PC-3 (cell line): ENCODE measurements around the gene HMGA1. TPM values are rescaled to one million over a fixed set of nuclear protein-coding genes. Genes with fewer than 3 reads are reported as not detected.

Experiments
- ATAC-seq: fragments of 200-7000 bp; cut with Tn5 transposase; 2 replicates; pipeline ENCODE4 v1.9.1; 2020; ENCODE audit warnings: mild to moderate bottlenecking, moderate library complexity
- BruUV-seq: library from RNA; stranded (reverse); fragments of 400-500 nt; replicated peaks from 2 replicates; lab custom pipeline; 2021; lab: Mats Ljungman, UMichigan
- CTCF ChIA-PET: fragments of 300-600 bp; sonication (Branson Sonifier 250); formaldehyde crosslinking; loops from one replicate; lab custom pipeline; 2022; ENCODE audit warnings: antibody characterized with exemption; lab: Charles Lee
- POLR2A ChIA-PET: fragments of 300-600 bp; sonication (Branson Sonifier 250); formaldehyde crosslinking; loops from one replicate; lab custom pipeline; 2022; ENCODE audit warnings: antibody characterized with exemption; ENCODE audit not compliant: unreplicated experiment; lab: Charles Lee
- DNase-seq: peaks from one replicate; pipeline ENCODE4 v3.0.0-alpha.2; 2015
- H2AFZ ChIP-seq: fragments of 300-600 bp; sonication (generic); 2 replicates; pipeline ENCODE4 v1.6.0; 2016; ENCODE audit warnings: antibody characterized with exemption, low read length
- H3F3A ChIP-seq: fragments of 300-600 bp; sonication (generic); one replicate; pipeline ENCODE4 v1.6.0; 2017; ENCODE audit warnings: antibody characterized with exemption, low read length, control low read depth, mild to moderate bottlenecking; ENCODE audit not compliant: unreplicated experiment
- H3K27ac ChIP-seq: fragments of 300-600 bp; sonication (generic); 2 replicates; pipeline ENCODE4 v1.5.1; 2016; ENCODE audit warnings: mild to moderate bottlenecking, low read length
- H3K27me3 ChIP-seq: fragments of 300-600 bp; sonication (generic); 2 replicates; pipeline ENCODE4 v1.6.1; 2016; ENCODE audit warnings: low read length, mixed read lengths
- H3K36me3 ChIP-seq: fragments of 300-600 bp; sonication (generic); 2 replicates; pipeline ENCODE4 v1.6.1; 2016; ENCODE audit warnings: low read depth, mixed run types, low read length, mixed read lengths
- H3K4me1 ChIP-seq: fragments of 300-600 bp; sonication (generic); 2 replicates; pipeline ENCODE4 v1.5.1; 2016; ENCODE audit warnings: low read length; ENCODE audit not compliant: insufficient read depth
- H3K4me2 ChIP-seq: fragments of 300-600 bp; sonication (generic); 2 replicates; pipeline ENCODE4 v1.6.0; 2016; ENCODE audit warnings: low read length
- H3K4me3 ChIP-seq: fragments of 300-600 bp; sonication (generic); 2 replicates; pipeline ENCODE4 v1.5.1; 2016; ENCODE audit warnings: mild to moderate bottlenecking, low read length, mixed read lengths
- H3K79me2 ChIP-seq: fragments of 300-600 bp; sonication (generic); 2 replicates; pipeline ENCODE4 v1.6.1; 2017; ENCODE audit warnings: low read length, mixed read lengths
- H3K9ac ChIP-seq: fragments of 300-600 bp; sonication (generic); 2 replicates; pipeline ENCODE4 v1.6.0; 2016; ENCODE audit warnings: mild to moderate bottlenecking, low read length
- H3K9me2 ChIP-seq: fragments of 300-600 bp; sonication (generic); replicated peaks from 2 replicates; pipeline ENCODE4 v1.6.1; 2016; ENCODE audit warnings: mixed run types, low read length, mixed read lengths
- H3K9me3 ChIP-seq: fragments of 300-600 bp; sonication (generic); 2 replicates; pipeline ENCODE4 v1.6.1; 2016; ENCODE audit warnings: low read length, mixed read lengths
- H4K20me1 ChIP-seq: fragments of 300-600 bp; sonication (generic); 2 replicates; pipeline ENCODE4 v1.6.1; 2016; ENCODE audit warnings: low read length, mixed read lengths
- EZH2 ChIP-seq: fragments of 300-600 bp; sonication (generic); IDR thresholded peaks from one replicate; pipeline ENCODE4 v1.6.1; 2017; ENCODE audit warnings: antibody characterized with exemption, mild to moderate bottlenecking, low read length; ENCODE audit not compliant: unreplicated experiment
- EZH2phosphoT487 ChIP-seq: fragments of 300-600 bp; sonication (generic); IDR thresholded peaks from 2 replicates; pipeline ENCODE4 v1.6.1; 2018; ENCODE audit warnings: mild to moderate bottlenecking, antibody characterized with exemption, low read length, borderline replicate concordance
- intact Hi-C: fragments of 100-400 bp; cut with micrococcal nuclease; formaldehyde crosslinking; loops from 2 replicates; pipeline ENCODE4 v1.9.0; 2023
- total RNA-seq: library from RNA; depleted of rRNA; stranded (reverse); fragments of >200 nt; gene quantifications from 2 replicates; pipeline ENCODE4 v1.2.3, GENCODE V29; 2014
- TF ChIP-seq, protein P1 (sequence below): fragments of 300-600 bp; sonication (generic); conservative IDR thresholded peaks from 2 replicates; pipeline ENCODE4 v1.5.1; 2017; ENCODE audit warnings: antibody characterized with exemption, low read depth, mild to moderate bottlenecking, low read length

The HMGA1 gene
- total RNA-seq, 1 experiment from 2014 or later = 1,115 TPM

DNA sequence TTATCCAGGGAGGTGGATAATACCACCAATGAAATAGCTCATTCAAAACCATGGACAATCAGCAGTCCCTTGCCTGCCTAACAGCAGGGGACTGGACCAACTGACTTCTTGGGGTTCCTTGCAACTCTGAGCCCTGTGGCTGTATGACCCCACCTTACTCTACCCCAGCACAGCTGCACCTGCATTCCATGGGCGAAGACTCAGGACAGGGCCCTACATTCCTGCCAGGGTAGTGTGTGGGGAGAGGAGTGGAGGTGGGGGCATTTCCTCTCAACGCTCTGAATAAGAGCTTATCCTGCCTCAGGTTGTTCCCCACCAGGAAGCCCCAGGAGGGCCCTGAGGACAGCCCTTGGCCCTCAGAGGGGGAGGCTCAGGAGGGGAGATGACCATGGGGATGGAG is 30.8 kb upstream of the HMGA1 start:
- no peak overlapping the region for H3K4me3 ChIP-seq
- H2AFZ ChIP-seq = no peak overlapping the region
- no peak for ATAC-seq
- BruUV-seq = no TSS peak
- TF ChIP-seq, protein P1, sequence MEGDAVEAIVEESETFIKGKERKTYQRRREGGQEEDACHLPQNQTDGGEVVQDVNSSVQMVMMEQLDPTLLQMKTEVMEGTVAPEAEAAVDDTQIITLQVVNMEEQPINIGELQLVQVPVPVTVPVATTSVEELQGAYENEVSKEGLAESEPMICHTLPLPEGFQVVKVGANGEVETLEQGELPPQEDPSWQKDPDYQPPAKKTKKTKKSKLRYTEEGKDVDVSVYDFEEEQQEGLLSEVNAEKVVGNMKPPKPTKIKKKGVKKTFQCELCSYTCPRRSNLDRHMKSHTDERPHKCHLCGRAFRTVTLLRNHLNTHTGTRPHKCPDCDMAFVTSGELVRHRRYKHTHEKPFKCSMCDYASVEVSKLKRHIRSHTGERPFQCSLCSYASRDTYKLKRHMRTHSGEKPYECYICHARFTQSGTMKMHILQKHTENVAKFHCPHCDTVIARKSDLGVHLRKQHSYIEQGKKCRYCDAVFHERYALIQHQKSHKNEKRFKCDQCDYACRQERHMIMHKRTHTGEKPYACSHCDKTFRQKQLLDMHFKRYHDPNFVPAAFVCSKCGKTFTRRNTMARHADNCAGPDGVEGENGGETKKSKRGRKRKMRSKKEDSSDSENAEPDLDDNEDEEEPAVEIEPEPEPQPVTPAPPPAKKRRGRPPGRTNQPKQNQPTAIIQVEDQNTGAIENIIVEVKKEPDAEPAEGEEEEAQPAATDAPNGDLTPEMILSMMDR = no peak
- TF ChIP-seq EZH2phosphoT487 (no peak), EZH2 (no peak)
- POLR2A ChIA-PET = no interaction called here
- CTCF ChIA-PET = no interaction called here
- no peak overlapping the region for H3K4me2 ChIP-seq
- DNase-seq = no peak
- no peaks in the 10 kb centered on the region for H4K20me1 ChIP-seq
- H3K27me3 ChIP-seq = no peaks in the 10 kb centered on the region
- H3K79me2 ChIP-seq = no peaks in the 10 kb centered on the region
- no peaks in the 10 kb centered on the region for H3F3A ChIP-seq
- H3K9me3 ChIP-seq = no peaks in the 10 kb centered on the region
- no peak overlapping the region for H3K9ac ChIP-seq
- intact Hi-C loops = no loop called here
- H3K9me2 ChIP-seq = no peaks in the 10 kb centered on the region
- no peak overlapping the region for H3K27ac ChIP-seq
- H3K36me3 ChIP-seq = no peaks in the 10 kb centered on the region
- H3K4me1 ChIP-seq = no peaks in the 10 kb centered on the region

DNA sequence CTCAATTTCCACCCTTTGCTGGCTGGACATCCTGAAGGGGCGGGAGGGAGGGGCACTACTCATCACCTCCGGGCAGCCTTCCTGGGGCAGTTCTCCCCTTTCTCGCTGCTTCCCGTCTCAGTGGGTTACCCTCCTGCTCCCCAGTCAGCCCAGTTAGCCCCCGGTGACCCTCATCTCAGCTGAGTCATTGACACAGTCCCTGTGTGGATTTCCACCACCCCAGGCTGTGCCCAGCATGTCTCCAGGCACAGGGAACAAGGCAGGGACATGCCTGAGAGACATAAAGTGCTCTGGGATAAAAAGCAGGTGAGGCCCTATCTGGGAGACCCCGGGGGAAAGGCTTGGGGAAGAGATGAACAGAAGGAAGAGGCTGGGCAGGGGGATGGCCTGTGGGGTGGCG is 29.9 kb upstream of the HMGA1 start:
- Histone ChIP-seq H3K9me2 (no peaks in the 10 kb centered on the region), H3K4me2 (no peak overlapping the region), H3K27ac (no peak overlapping the region), H3K9ac (no peak overlapping the region), H2AFZ (no peak overlapping the region), H3K36me3 (no peaks in the 10 kb centered on the region), H4K20me1 (no peaks in the 10 kb centered on the region), H3F3A (no peaks in the 10 kb centered on the region), H3K9me3 (no peaks in the 10 kb centered on the region), H3K79me2 (no peaks in the 10 kb centered on the region), H3K4me3 (no peak overlapping the region), H3K4me1 (no peaks in the 10 kb centered on the region), H3K27me3 (no peaks in the 10 kb centered on the region)
- DNase-seq = no peak
- BruUV-seq = no TSS peak
- intact Hi-C loops = no loop called here
- ATAC-seq = no peak
- POLR2A ChIA-PET = no interaction called here
- CTCF ChIA-PET = interaction anchor here (0.5 kb wide), 1 partner anchor 10 kb away, joined by 5 read pairs; no protein-coding TSS in a partner anchor
- no peak for TF ChIP-seq EZH2phosphoT487
- TF ChIP-seq, protein P1 = no peak
- no peak for TF ChIP-seq EZH2

DNA sequence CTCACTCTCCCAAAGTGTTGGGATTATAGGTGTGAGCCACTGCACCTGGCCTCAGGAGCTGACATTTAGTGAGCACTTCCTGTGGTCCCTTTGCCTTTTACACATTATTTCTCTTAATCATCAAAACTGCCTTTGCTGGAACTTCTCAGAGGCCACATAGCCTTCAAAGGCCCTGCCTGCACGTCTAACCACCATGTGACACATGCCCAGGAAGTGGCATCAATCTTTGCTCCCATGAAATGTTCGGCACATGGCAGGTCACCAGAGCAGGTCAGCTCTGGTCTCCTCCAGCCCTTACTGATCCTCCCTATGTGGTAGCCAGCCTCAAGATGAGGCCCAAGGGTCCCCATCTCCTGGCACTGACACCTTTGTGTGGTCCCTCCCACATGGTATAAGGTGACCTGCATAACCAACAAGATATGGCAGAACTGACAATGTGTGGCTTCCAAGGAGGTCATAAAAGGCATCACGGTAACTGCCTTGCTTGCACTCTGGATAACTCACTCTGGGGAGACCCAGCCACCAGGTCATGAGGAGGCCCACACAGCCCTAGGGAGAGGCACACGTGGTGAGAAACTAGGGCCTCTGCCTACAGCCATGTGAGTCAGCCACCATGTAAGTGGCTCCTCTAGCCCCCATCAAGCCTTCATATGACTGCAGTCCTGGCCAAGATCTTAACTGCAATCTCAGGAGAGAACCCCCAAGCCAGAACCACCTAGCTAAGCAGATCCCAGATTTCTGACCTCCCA is 28.8 kb upstream of the HMGA1 start:
- CTCF ChIA-PET = no interaction called here

More for the DNA sequence above, 28.8 kb upstream of the HMGA1 start:
- no peaks in the 10 kb centered on the region for H3K36me3 ChIP-seq
- H3K9me2 ChIP-seq = no peaks in the 10 kb centered on the region
- no peak overlapping the region for H3K27ac ChIP-seq
- H3K4me1 ChIP-seq = no peaks in the 10 kb centered on the region
- no peaks in the 10 kb centered on the region for H3K27me3 ChIP-seq
- H3K79me2 ChIP-seq = no peaks in the 10 kb centered on the region
- H3K4me2 ChIP-seq = no peak overlapping the region
- H3K9me3 ChIP-seq = no peaks in the 10 kb centered on the region
- intact Hi-C loops = no loop called here
- no peak for ATAC-seq
- DNase-seq = no peak
- BruUV-seq = no TSS peak
- no peak overlapping the region for H3K4me3 ChIP-seq
- no peaks in the 10 kb centered on the region for H4K20me1 ChIP-seq
- no peaks in the 10 kb centered on the region for H3F3A ChIP-seq
- H3K9ac ChIP-seq = no peak overlapping the region
- POLR2A ChIA-PET = no interaction called here
- no peak overlapping the region for H2AFZ ChIP-seq
- TF ChIP-seq EZH2 = no peak
